Cardiac fibroblast (primary cell): Measurements from ENCODE around the gene EIF4G1.

Experiments
- DNase-seq, 2 donors: peaks; one replicate each; pipeline versions ENCODE4 v3.0.0 to v3.0.0-alpha.2; 2010; ENCODE audit warnings: low read depth in 2 of 2
- H3K4me3 ChIP-seq, 2 donors: replicated peaks in 1 of 2; 1 replicate in 1 of 2; 2 replicates in 1 of 2; pipeline ENCODE4 v1.5.1; 2011; ENCODE audit warnings: low read depth in 2 of 2, low read length in 2 of 2, mild to moderate bottlenecking in 2 of 2, moderate library complexity in 1 of 2
- CTCF ChIP-seq: IDR thresholded peaks from one replicate; pipeline ENCODE4 v1.5.1; 2011; ENCODE audit warnings: low read depth, mild to moderate bottlenecking, low read length, inconsistent platforms

Gene EIF4G1

GRCh38 chr3:184379358-184380184, 65.2 kb downstream of the EIF4G1 start, which contains the start of gene CHRD:
Gene CHRD, plus strand, starts transcription at chr3:184380054. Its CDS starts 265 bp downstream, at chr3:184380319.
- no peak within 1 kb of the TSS for H3K4me3 ChIP-seq
- DNase-seq = no peak
- no peak for TF ChIP-seq CTCF

GRCh38 chr3:184380185-184380626, 65.8 kb downstream of the EIF4G1 start:
- peak; percentile 16 to 46 for DNase-seq
- TF ChIP-seq CTCF = no peak
- H3K4me3 ChIP-seq = no peak overlapping the region

- DNase-seq = no peak
- no peak overlapping the region for H3K4me3 ChIP-seq
- no peak for TF ChIP-seq CTCF
Observed at GRCh38 chr3:184380627-184381260, 66.3 kb downstream of the EIF4G1 start.

GRCh38 chr3:184381261-184382224, 67.1 kb downstream of the EIF4G1 start:
- H3K4me3 ChIP-seq = no peak overlapping the region
- no peak for DNase-seq
- no peak for TF ChIP-seq CTCF

GRCh38 chr3:184382326-184383032, 68.1 kb downstream of the EIF4G1 start:
- no peak for TF ChIP-seq CTCF
- H3K4me3 ChIP-seq = no peak overlapping the region
- no peak for DNase-seq

- no peak for TF ChIP-seq CTCF
- H3K4me3 ChIP-seq = no peak overlapping the region
- no peak for DNase-seq
Observed at GRCh38 chr3:184383033-184383740, 68.8 kb downstream of the EIF4G1 start.
